Stimulated activated CD8-positive, alpha-beta memory T cell treated with anti-CD3 and anti-CD28 coated beads, Interleukin-7, amount 100 ng/mL, for 1 hour (primary cell): ENCODE data around the gene XCL2.

Source experiments
- DNase-seq, 2 donors: peaks; one replicate each; pipeline ENCODE4 v3.0.0-alpha.2; 2020; ENCODE audit warnings: low read depth in 2 of 2

XCL2 gene

DNA sequence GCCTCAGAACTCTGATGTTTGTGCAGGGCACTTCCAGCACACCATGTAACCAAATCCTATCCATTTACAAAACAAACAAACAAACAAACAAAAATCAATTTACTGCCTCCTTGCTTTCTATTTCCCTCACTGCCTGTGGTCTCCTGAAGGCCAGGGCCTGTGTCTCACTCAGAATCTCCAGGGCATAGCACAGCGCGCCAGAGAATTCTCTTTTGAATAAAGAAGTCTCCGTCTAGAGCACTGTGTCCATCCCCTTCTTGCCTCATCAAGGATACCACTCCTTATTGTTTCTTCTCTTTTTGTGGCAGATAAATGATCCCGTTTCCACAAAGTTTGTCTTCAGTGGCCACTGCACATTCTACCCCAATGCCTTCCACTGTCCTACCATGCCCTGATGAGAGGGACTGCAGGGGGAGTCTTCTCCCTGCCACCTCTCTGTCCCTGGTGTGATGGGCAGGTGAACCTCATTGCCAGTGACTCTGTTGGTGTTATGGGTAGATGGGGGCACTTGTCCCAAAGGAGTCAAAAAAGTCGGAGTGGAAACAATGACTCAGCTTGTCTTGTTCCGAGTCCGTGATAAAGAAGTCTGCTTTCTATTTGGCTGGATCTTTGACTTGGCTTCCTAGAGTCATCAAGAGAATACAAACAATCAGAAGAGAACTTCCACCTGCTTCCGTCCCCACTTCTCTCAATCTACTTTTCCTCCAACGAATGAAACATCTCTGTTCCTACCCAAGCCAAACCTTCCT lies 30.0 kb downstream of the XCL2 start:
- DNase-seq, result no peak

DNA sequence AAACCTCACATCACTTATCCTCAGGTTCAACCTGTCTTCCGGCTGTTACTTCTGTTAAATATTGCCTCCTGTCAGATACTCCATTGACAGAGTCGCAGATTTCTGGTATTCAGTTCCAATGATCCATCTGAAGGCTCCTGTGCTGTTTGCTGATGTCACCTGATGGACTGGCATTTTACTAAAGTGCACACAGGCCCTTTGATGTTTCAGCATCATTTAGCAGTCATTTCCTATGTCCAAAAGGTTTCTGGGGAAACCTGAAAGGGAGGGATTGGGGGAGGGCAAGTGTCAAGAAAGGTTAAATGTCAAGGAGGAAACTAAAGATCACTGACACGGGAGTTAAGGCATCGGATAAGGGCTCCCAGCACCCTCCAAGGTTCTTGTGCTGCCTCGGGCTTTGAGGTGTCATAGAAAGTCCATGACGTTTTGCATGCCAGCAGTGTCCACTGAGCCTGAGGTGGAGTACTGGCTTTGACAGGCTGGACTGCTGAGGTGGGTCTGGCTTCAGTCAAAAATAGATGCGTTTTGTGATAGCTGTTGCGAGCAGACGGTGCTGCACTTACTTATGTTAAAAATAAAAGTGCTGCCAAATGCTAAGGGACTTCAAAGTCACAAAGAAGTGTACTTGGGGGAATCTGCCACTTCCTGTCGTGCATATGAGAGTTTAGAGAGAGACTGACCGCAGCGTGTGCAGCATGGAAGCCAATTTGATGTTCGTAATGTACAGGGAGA lies 30.8 kb downstream of the XCL2 start:
- DNase-seq, result no peak

DNA sequence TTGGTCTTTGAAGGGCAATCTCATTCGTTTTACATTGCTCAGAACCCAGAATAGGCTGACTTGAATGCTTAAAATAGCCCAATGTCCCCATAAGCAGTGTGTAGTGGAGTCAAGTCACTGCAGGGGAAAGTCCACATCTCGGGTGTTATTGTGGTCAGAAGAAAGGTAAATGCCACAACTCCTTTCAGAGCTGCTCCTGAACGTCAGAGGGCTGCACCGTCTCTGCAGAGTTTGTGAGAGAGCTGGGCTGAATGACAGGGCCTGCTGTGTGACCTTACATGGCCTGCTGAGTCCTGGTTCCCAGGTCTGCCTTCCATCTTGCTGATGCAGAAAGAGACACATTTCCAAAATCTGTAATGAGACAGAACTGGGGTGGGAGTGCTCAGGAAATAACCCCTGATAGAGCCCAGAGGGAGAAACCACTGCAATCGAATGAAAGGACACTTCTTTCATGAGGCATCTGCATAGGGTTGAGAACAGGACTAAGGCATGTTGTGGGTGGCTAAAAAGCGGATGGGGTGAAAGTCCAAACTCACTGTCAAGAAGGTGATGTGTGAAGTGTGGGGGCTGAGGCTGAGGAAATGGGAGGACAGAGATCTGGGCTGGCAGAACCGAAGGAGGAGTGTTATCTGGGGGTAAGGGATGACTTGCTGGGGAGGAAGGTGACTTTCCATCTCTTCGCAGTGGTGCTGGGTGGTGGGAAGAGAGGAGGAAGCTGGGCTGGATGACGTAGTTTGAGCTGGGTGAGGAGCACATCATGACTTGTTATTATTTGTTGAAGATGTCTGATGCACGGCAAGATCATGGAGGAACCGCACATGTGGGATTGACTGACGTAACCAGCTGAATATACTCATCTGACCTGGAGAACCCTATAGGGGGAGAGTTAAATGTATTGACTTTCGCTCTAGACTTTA lies 33.7 kb downstream of the XCL2 start:
- DNase-seq, result no peak

DNA sequence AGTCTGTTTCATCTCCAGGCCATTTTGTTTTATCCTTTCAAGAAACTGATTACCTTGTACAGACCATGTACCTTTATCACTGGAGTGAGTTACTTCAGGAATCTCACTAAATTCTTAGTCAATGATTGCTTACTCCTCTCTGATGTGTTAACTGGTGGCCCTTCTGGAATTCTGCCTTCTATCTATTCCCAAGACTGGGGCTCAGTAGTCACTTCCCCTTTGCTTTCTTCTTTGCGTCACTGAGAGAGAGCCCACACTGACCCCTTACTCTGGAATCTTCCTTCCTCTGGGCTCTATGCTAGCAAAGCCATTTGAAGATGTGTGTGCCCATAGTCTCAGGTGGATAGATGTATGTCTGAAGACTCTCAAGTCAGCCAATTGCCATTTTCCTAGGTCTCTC lies 34.6 kb downstream of the XCL2 start:
- DNase-seq, result no peak

DNA sequence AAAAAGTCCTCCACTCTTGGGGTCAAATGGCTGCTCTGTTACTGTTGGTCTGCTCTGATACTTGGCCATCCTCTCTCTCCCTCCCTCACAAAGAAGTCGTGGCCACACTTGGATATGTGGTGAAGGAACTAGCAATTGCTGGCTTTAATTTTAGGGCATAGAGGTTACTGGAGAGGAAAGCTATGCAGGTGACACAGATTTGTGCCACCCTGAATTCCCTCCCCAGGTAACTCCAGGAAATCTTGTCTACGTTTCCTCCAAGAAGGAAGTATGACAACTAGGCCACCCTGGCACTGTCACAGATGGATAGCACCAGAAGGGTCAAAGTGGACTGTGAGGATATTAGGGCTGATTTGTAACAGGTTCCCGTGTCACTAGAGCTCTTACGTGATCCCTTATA lies 36.0 kb downstream of the XCL2 start:
- DNase-seq, result no peak

DNA sequence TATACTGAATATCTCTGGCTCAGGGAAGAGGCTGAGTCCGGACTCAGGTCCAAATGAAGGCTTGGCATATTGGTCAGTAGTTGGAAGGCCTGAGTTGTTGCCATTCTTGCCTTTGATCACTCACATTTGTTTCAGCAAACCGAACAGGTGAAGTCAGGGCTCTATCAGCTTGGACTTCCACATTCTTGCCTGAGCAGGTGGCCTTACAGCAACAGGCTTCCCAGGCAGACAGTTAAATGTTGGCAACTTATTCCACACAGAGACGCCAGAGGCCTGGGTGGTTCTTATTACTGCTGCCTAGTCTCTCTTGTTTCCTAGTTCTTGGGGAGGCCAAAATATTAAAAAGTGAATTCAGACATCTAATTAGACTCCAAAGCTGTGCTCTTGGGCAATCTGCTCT lies 36.6 kb downstream of the XCL2 start:
- no peak for DNase-seq

DNA sequence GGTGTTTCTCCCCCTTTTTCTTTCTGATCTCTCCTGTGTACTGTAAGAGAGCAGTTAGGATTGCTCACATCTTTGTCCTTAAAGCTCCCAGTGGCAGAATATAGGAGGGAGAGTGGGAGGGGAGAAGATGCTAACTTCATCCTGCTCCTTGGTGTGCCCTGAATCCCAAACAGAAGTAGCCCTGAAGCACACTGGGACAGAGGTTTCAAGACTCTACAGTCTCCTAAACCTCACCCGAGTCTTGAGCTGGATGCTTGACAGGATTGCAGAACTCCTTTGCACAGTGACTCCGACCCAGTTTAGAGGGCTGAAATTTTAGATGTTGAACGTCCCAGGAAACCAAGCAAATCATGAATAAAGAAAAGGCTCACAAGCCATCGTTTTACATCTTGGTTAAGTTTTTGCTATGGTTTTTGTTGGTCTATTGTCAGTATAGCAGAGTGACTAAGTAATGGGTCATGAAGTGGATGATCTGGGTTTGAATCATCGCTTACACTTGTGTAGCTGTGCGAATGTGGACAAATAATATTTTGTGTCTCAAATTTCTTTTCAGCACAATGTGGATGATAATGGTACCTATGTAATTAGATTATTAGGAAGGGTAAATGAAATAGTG lies 37.5 kb downstream of the XCL2 start:
- DNase-seq, result no peak

DNA sequence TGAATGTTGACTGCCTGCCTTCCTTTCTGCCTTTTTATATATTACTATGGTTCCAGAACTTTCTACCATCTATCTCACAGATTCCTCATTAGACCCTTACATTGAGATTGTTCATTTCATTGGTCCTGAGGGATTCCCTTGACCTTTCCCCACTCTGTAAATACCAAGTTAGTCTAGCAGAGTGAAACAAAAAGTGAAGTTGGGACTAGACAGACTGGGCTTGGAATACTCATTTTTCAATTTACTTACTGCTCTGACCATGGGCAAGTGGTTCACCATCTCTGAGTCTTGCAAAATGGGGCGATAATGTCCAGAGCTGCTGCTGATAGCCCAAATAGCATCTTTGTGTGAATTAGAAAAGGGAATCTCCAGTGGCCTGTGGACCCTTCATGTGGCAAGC lies 38.8 kb downstream of the XCL2 start:
- DNase-seq, result no peak

DNA sequence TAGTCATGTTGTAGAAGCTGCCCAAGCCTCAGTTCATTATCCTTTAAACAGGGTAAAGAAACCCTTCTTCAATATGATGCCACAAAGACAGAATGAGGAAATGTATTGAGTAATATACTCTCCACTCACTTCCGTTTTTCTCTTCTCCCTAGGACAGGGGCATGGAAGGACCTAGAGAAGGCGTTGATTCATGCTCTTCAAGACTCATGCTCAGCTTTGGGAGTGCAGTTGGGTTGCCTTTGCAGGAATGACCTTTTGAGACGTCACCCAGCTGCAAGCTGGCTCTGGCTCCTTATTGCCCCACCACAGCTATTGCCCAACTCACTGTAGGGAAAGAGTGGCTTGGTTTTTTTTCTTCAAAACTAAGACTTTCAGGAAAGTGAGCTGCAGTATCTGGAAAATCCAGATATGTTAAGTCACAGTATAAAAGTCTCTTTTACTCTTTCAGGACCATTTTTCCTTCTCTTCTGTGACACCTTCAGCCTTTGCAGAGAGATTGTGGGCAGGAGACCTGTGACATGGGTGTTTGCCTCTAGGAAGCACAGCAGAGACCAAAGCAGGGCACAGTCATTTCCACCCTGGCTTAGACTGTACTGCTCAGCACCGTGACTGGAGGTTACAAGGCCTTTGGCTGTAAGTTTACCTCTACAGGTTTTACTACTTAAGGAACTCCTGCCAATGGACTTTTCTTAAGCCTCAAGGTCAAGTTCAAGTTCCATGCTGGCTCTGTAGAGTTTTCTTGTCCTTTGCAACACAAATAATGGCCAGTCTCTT lies 39.5 kb downstream of the XCL2 start:
- no peak for DNase-seq

DNA sequence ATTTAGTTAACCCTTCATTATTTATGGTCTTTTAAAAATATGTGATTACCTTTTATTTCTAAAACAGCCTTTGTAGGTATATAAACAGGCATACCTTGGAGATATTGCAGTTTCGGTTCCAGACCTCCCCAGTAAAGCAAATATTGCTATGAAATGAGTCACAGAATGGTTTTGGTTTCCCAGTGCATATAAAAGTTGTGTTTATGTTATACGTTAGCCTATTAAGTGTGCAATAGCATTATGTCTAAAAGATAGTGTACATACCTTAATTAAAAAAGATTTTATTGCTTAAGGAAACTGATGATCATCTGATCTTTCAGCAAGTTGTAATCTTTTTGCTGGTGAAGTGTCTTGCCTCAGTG lies 44.1 kb downstream of the XCL2 start:
- no peak for DNase-seq

DNA sequence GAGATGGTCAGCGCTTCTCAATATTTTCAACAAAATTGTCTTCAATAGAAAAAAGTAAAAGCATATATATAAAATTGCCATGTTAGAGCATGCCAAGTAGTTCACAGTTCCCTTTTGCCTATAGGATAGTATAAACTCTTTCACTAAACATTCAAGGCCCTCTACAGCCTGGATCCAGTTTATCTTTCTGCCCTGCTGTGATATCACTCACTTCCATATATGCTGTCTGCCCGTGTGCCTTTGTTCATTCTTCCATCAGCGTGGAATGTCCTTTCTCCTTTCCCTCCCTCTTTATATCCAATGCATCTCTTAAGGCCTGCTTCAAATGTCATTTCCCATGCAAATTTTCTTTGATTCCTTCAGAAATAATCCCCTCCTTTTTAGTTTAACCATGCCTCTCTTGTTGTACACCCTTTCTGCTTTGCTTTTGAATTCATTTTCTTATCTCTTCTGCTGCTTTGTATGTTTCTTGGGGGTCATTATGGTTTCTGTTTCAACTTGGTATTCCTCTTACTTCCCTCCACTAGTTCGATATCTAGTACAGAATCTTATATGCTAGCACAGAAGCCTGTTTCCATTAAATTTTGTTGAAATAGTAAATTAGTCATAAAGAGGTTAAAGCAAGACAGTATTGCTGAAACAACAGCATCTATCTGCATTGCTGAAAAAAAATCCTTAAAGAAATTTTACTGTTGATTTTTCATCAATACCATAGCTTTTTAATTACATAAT lies 44.7 kb downstream of the XCL2 start:
- DNase-seq, result no peak

DNA sequence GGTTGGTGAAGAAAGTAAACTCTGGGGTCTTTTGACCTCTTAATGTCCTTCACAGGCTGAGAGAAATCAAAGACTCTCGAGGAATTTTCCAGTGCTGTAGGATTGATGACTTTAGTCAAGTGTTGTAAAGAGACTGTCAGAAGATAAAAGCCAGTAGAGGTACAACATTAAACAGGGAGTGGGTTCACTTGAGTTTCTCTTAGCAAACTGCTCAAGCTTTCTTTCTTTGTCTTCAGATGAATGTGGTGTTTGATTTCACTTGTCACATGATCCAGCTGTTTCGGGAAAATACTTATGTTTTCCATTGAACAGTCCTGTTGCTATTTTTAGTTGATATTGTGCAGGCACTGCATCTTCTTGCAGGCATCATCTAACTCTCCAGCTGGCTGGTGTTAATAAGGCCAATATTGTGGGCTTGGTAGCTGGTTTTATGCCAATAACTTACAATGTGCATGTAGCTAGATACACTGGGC lies 45.6 kb downstream of the XCL2 start:
- no peak for DNase-seq

DNA sequence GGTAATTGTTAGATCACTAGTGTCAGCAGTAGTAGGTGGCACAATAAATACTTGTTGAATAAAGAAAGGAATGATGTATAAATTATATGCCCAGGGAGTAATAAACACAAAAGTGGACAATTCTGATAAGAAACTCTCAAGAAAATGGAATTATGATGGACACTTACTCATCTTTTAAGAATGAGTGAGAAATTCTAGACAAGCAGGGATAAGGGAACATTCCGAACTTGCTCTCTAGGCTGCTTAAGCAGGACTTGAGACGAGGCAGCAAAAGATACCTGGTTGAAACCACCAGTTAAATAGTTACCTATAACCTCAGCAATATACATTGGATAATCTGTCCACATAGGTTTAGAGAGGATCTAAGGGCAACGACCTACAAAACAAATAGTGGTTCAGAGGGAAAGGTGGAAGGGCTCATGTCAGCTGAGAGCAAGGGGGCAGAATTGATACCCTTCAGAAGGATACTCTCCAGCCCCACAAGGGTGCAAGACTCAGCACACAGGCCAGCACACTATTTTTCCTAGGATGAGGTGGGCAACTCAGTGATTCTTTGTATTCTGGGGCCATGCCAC lies 46.3 kb downstream of the XCL2 start:
- DNase-seq, result no peak

DNA sequence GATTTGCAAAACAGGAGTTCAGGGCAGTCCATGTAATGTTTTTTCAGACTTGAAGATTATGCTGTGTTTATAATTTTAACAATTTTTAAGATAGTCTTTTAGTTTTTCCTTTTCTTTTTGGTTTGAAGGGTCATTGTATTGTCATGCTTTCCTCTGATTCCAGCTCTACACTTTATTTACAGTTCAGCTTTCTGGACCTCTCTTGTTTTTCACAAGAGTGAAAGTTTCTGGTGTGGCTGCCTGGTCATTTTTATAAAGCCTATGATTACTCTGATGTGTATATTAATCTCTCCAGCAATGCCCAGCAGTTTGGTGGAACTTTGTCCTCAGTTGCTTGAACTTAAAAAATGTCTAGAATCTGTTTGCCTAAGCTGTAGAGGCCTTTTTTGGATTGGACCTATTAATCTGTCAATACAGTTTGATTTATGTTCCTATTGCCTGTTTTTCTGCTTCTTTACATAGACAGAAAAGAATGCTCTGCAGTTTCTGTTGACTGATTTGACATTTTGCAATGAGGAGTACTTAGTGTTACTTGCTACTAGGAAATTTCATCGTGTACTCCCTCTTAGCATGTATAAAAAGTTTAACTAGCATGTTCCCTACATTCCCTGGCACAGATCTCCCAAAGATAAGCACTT lies 52.2 kb downstream of the XCL2 start:
- no peak for DNase-seq
